Activated gamma-delta T cell treated with anti-CD3 and anti-CD28 coated beads, Interleukin-2, amount 50 U/mL, for 16 hours (primary cell): ENCODE measurements around the gene PLD1.
"Not testable (repeated sequence)": the region's sequence is repeated elsewhere in the genome, so short reads cannot be mapped to it uniquely, and the experiment has no call there.

Source experiments
- DNase-seq: peaks from one replicate; pipeline ENCODE4 v3.0.0-alpha.2; 2020; ENCODE audit warnings: low read depth

Gene PLD1

DNA sequence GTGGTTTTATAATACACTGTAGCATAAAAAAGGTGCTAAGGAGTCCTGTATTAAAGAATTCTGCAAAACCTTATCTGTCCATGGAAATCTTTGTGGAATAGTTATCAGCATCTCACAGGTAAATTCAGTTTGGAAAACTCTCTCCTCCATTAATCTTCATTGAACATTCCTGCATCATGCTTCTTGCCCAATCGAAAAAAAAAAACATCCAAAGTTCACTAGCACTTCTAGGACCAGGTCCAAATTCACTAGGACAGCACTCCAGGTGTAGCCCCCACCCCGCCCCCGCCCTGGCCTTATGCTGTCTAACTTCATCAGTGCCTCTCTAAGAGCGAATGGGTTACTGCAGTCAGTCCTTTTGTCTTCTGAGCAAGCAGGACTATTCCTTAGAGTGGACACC is 138.6 kb downstream of the PLD1 start:
- DNase-seq: no peak

GRCh38 chr3:171666516-171666915 is 143.8 kb downstream of the PLD1 start:
- no peak for DNase-seq

DNA sequence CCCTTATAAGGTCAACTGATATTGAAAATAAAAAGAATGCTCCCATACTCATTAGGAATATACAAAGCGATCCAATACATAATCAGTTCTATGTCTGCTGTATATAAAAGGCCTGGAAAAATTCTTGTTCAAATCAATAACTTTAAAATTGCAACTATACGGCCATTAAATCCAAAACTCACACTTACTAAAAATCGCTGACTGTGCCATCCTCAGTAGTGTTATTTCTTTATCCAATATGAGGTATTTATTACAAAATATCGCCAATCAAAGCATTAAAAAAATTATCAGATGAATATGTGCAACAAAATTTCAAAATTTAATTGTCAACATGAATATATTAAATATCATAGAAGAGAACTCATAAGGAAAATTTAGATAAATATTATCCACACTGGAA is 146.5 kb downstream of the PLD1 start:
- no peak for DNase-seq

DNA sequence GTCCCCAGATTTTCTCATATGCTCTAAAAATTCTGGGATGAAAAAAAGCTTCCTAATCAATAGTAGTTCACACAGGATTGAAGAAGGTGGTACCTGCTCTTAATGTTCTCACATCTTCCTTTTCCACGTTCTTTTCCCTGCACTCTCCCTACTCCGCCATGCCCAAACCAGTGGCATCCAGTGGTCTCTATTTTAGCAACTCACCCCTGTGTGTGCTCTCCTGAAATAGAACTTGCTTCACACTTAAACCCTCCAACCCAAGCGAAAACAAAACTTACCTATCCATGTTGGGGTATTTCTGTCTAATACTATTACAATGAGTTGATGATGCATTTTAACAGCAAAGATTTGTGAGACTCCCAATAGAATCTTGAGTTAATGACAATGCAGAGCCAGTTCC is 148.8 kb downstream of the PLD1 start:
- DNase-seq: no peak

- DNase-seq: no peak
Measured at GRCh38 chr3:171660188-171660587, 150.1 kb downstream of the PLD1 start.

GRCh38 chr3:171658841-171659240 is 151.4 kb downstream of the PLD1 start:
- DNase-seq: no peak

GRCh38 chr3:171654809-171655208 is 155.5 kb downstream of the PLD1 start:
- no peak for DNase-seq

DNA sequence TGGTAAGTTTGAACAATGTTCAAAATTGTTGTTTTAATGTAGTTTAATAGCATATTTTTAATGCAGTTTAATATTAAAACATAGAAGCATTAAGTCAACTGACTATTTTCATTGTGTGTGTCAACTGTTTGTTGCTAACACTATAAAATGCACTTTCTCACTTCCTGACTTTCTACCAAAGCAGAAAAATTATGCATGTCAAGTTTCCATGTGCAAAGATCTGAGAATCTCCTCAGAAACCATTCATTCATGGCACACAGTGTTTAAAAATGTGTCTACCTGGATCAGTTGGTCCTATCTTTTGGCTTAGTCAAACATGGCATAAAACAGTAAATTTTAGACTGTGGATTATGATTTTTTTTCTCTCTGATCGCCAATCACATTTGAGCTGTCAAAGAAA is 156.0 kb downstream of the PLD1 start:
- no peak for DNase-seq

- DNase-seq: no peak
Measured at GRCh38 chr3:171653701-171654100, 156.6 kb downstream of the PLD1 start.

DNA sequence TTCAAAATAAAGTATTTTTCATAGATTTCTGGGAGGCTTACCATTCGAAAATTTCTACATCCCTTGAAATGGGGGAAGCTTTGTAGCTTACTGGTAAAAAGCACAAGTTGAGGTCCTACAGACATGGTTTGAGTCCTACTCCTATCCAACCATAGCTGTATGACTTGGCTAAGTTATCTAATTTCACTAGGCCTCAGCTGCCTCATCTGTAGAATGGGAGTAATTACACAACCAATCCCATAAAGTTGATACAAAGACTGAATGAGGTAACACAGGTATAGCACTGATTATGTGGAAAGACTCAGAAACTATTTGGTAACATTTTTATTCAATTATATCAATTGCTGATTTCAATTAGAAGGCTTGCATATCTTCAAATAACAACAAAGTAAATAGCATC is 157.4 kb downstream of the PLD1 start:
- no peak for DNase-seq

DNA sequence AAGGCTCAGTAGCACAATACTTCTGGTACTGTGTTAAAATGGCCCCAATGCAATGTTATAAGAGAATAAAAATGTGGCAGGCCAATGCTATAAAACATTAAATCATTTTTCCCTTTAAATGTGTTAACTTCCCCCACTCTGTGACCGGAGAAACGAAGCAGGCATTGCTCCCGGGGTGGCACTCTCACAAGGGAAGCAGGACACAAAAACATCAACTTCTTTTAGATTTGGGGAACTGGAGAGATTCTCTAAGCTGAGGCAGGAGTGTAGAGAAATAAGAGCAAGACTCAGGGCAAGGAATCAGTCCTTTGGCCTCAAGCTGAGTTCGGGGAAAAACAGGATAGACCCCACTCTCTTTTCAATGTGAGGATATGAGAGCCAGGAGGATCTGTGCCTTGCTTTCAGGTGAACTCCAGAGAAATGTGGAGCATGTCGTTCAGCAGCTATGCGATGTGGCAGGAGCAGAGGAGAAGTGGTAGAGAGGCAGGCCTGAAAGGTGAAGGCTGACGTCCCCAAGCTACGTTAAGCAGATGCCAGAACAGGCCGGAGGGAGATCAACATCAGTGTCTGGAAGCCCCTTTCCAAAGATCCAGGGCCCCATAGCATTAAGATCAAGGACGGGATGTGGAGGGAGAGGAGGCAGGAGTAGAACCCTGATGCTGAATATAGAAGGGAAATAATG is 160.2 kb downstream of the PLD1 start:
- no peak for DNase-seq

GRCh38 chr3:171649267-171649666 is 161.0 kb downstream of the PLD1 start:
- DNase-seq: no peak

- no peak for DNase-seq
Measured at GRCh38 chr3:171648069-171648468, 162.2 kb downstream of the PLD1 start.

GRCh38 chr3:171646357-171647133 is 163.7 kb downstream of the PLD1 start:
- DNase-seq: no peak

DNA sequence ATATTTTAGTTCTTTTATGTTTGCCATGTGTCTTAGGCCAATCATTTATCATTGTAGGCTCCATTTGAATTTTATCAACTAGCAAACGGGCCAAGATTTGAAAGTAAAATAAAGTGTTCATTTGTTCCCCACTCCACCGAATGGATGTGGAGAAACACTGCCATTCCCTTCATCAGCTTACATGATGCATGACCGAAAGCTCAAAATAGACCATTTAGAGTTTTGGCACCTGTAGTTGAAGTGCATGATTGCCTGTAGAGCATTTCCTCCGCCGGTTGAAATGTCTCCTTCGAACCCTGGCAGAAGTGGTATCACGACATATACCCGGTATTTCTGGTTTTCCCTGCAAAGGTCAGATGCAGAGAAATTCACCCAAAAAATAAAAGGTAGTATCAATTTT is 165.6 kb downstream of the PLD1 start:
- DNase-seq: no peak

GRCh38 chr3:171643681-171644080 is 166.6 kb downstream of the PLD1 start:
- no peak for DNase-seq

DNA sequence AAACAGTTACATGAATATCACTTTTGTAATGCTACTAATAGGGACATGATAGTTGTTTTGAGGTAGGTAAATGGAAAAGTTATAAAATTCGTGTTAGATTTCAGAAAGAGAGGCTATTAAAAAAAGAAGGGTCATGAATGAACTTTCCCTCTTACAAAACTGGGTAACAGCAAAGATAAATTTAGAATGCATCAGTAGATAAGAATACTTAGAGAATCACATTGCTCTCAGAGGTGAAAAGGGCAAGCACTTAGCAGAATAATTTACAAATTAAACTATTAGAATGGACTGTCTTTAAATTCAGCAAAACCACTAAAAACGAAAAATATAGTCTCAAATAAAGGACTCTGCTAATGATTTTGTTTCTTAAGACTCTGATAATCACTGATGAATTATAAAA is 167.2 kb downstream of the PLD1 start:
- DNase-seq: no peak

DNA sequence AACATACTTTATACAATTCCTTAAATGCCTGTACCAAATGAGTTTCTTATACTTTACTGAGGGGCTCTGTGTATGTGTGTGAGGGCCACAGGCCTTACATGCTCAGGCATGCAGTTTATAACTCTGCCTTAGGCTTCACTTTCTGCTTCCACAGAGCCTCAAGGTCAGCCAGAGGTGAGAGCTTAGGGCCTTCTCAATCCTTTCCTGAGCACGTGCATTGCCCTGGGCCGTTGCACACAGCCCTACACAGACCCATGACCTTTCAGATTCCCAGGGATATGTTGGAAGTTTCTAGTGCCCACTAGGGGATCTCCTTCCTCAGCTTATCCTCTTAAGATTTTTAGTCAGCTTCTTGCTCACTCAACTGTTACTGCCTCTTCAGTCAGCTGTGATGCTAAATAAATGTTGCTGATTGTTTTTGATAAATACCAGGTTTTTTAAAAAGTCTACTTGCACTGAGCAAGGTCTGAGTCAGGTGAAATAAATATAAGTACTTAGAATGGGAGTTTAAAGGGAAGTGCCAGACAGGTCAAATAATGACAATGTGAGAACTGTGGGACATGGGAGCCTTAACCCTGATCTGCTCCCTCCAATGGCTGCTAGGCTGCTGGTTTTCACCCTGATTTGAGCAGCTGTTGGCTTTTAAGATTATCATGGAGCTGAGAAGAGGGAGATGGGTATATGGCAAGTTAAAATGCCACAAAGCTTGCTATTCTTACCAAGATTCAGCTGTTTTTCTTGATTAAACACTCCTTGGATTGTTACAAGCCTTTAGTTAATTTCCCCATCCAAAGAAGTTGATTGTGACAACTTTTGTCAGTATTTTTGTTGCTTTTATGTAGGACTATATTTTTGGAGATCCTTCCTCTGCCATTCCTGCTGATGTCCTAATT is 169.5 kb downstream of the PLD1 start:
- no peak for DNase-seq

DNA sequence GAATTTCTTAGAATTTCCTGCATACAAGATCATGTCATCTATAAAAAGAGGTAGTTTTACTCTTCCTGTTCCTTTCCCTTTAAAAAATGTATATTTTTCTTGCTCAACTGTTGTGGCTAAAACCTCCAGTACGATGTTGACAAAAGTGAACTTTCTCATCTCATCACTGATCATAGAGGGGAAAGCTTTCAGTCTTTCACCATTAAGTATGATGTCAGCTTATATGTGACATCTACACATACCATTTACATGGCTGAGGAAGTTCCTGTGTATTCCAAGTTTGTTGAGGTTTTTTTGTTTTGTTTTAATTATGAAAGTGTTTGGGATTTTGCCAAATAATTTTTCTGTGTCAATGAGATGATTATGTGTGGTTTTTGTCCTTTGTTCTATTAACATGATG is 173.6 kb downstream of the PLD1 start:
- DNase-seq: no peak

- DNase-seq: no peak
Measured at GRCh38 chr3:171632766-171633165, 177.5 kb downstream of the PLD1 start.

GRCh38 chr3:171626799-171627198 is 183.5 kb downstream of the PLD1 start:
- DNase-seq: not testable (repeated sequence)

DNA sequence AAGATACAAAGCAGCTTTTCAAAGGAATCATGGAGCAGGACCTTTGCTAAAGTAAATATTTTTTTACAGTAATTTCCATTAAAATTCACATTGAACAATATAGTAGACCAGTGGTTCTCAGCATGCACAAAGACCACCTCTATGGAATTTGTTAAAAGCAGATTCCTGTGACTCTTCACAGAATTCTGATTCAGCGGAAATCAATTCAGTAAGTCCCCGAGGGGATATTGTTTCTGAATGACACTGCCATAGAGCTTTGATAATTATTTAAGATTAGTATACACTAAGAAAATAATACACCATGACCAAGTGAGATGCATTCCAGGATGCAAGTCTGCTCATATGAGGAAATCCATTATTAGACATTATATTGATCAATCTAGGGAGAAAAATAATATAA is 188.2 kb downstream of the PLD1 start:
- no peak for DNase-seq
